Liver (tissue), 9 donors: ENCODE data around the gene BRINP3. TPM values are rescaled to one million over a fixed set of nuclear protein-coding genes. Genes with fewer than 3 reads are reported as not detected.

ENCODE experiments used
- DNase-seq: peaks from one replicate; pipeline ENCODE4 v3.0.0-alpha.2; 2017; ENCODE audit warnings: low spot score
- H3K27ac ChIP-seq, 2 donors: one replicate each; pipeline ENCODE4 v1.7.0; 2013; ENCODE audit warnings: inconsistent platforms in 2 of 2, low read length in 2 of 2, control low read depth in 1 of 2, low read depth in 1 of 2, mild to moderate bottlenecking in 1 of 2
- H3K27me3 ChIP-seq, 4 donors: one replicate each; pipeline versions ENCODE4 v1.6.1 to v1.7.0; 2013; ENCODE audit warnings: low read length in 3 of 4, inconsistent platforms in 1 of 4, mild to moderate bottlenecking in 1 of 4, moderate library complexity in 1 of 4; ENCODE audit not compliant: control insufficient read depth in 4 of 4, insufficient read depth in 4 of 4
- H3K36me3 ChIP-seq, 4 donors: one replicate each; pipeline versions ENCODE4 v1.6.1 to v1.7.0; 2013; ENCODE audit warnings: low read length in 3 of 4, mild to moderate bottlenecking in 3 of 4, low read depth in 1 of 4, moderate library complexity in 1 of 4; ENCODE audit not compliant: control insufficient read depth in 4 of 4, insufficient read depth in 3 of 4
- H3K4me1 ChIP-seq, 4 donors: one replicate each; pipeline versions ENCODE4 v1.6.1 to v1.7.0; 2013; ENCODE audit warnings: low read length in 3 of 4, mild to moderate bottlenecking in 3 of 4, moderate library complexity in 1 of 4; ENCODE audit not compliant: control insufficient read depth in 4 of 4, insufficient read depth in 4 of 4
- H3K4me3 ChIP-seq, 3 donors: one replicate each; pipeline versions ENCODE4 v1.6.1 to v1.7.0; 2013; ENCODE audit warnings: low read length in 3 of 3, control low read depth in 1 of 3, low read depth in 1 of 3, mild to moderate bottlenecking in 1 of 3
- H3K9ac ChIP-seq, 2 donors: one replicate each; pipeline ENCODE4 v1.7.0; 2013; ENCODE audit warnings: low read length in 2 of 2, mild to moderate bottlenecking in 2 of 2, moderate library complexity in 2 of 2, control low read depth in 1 of 2, low read depth in 1 of 2
- H3K9me3 ChIP-seq, 4 donors: one replicate each; pipeline versions ENCODE4 v1.6.1 to v1.7.0; 2013; ENCODE audit warnings: low read length in 3 of 4; ENCODE audit not compliant: control insufficient read depth in 4 of 4
- EGR1 ChIP-seq, 2 donors: IDR thresholded peaks; 2 replicates each; pipeline ENCODE4 v1.6.1; 2016 to 2018; ENCODE audit warnings: antibody characterized with exemption in 2 of 2, low read depth in 2 of 2
- FOXA1 ChIP-seq: IDR thresholded peaks from 2 replicates; pipeline ENCODE4 v1.6.1; 2016; ENCODE audit warnings: antibody characterized with exemption
- FOXA2 ChIP-seq: IDR thresholded peaks from 2 replicates; pipeline ENCODE4 v1.6.1; 2016; ENCODE audit warnings: antibody characterized with exemption
- GABPA ChIP-seq, 2 donors: IDR thresholded peaks in 1 of 2; conservative IDR thresholded peaks in 1 of 2; 2 replicates each; pipeline ENCODE4 v1.6.1; 2016; ENCODE audit warnings: antibody characterized with exemption in 2 of 2, mild to moderate bottlenecking in 1 of 2, moderate library complexity in 1 of 2
- HNF4A ChIP-seq, 2 donors: conservative IDR thresholded peaks; 2 replicates each; pipeline ENCODE4 v1.6.1; 2016; ENCODE audit warnings: antibody characterized with exemption in 2 of 2, mild to moderate bottlenecking in 2 of 2
- HNF4G ChIP-seq: IDR thresholded peaks from 2 replicates; pipeline ENCODE4 v1.6.1; 2016; ENCODE audit warnings: antibody characterized with exemption
- JUND ChIP-seq, 2 donors: IDR thresholded peaks; 2 replicates each; pipeline ENCODE4 v1.6.1; 2016; ENCODE audit warnings: antibody characterized with exemption in 2 of 2
- NR2F2 ChIP-seq: IDR thresholded peaks from 2 replicates; pipeline ENCODE4 v1.6.1; 2016; ENCODE audit warnings: antibody characterized with exemption
- RAD21 ChIP-seq, 2 donors: IDR thresholded peaks; 2 replicates each; pipeline ENCODE4 v1.6.1; 2016; ENCODE audit warnings: antibody characterized with exemption in 2 of 2, mild to moderate bottlenecking in 2 of 2
- RXRA ChIP-seq, 2 donors: IDR thresholded peaks; 2 replicates each; pipeline ENCODE4 v1.6.1; 2017 to 2018; ENCODE audit warnings: antibody characterized with exemption in 2 of 2, mild to moderate bottlenecking in 1 of 2
- SP1 ChIP-seq: IDR thresholded peaks from 2 replicates; pipeline ENCODE4 v1.6.1; 2018; ENCODE audit warnings: antibody characterized with exemption, mild to moderate bottlenecking
- TAF1 ChIP-seq: conservative IDR thresholded peaks from 2 replicates; pipeline ENCODE4 v1.6.1; 2016; ENCODE audit warnings: antibody characterized with exemption, mild to moderate bottlenecking
- YY1 ChIP-seq: IDR thresholded peaks from 2 replicates; pipeline ENCODE4 v1.6.1; 2016; ENCODE audit warnings: antibody characterized with exemption, mild to moderate bottlenecking
- WGBS: extraction: QIAGEN DNeasy Blood & Tissue Kit; methylation state at CpG from one replicate; pipeline ENCODE4 v1.1.7; 2013; 5-methylcytosine and 5-hydroxymethylcytosine counted together
- polyA plus RNA-seq, 2 donors: library from polyadenylated mRNA; stranded (reverse) in 1 of 2; unstranded in 1 of 2; fragments of 200-250 nt in 1 of 2; fragments of >200 nt in 1 of 2; fragmentation: Nextera tagmentation in 1 of 2; extraction: Ambion mirVana in 1 of 2; gene quantifications; one replicate each; pipeline versions ENCODE4 v1.2.1 to v1.2.3, GENCODE V29; 2013 to 2015
- total RNA-seq, 2 donors: library from RNA; depleted of rRNA; stranded (reverse); fragments of >200 nt; gene quantifications; one replicate each; pipeline ENCODE4 v1.2.3, GENCODE V29; 2014
- TF ChIP-seq, protein P1 (sequence below): IDR thresholded peaks from 2 replicates; pipeline ENCODE4 v1.6.1; 2016; ENCODE audit warnings: antibody characterized with exemption, mild to moderate bottlenecking
- TF ChIP-seq, protein P2 (sequence below): IDR thresholded peaks from 2 replicates; pipeline ENCODE4 v1.6.1; 2016; ENCODE audit warnings: antibody characterized with exemption
- TF ChIP-seq, protein P3 (sequence below): fragments of 150-350 bp; IDR thresholded peaks from 2 replicates; pipeline ENCODE4 v1.5.1; 2017; ENCODE audit warnings: improper control_type of control experiment, low read depth, low read length; ENCODE audit not compliant: missing input control
- TF ChIP-seq, protein P4 (sequence below): IDR thresholded peaks from 2 replicates; pipeline ENCODE4 v1.6.1; 2016; ENCODE audit warnings: antibody characterized with exemption
- TF ChIP-seq, protein P5 (sequence below): IDR thresholded peaks from 2 replicates; pipeline ENCODE4 v1.6.1; 2016; ENCODE audit warnings: antibody characterized with exemption
- donor health status: healthy.
- donor health status: healthy.
- donor health status: healthy.
- donor health status: healthy.
- donor health status: healthy.

The BRINP3 gene
- total and polyA plus RNA-seq, 4 donors: 0.02 TPM; not detected in 3

DNA sequence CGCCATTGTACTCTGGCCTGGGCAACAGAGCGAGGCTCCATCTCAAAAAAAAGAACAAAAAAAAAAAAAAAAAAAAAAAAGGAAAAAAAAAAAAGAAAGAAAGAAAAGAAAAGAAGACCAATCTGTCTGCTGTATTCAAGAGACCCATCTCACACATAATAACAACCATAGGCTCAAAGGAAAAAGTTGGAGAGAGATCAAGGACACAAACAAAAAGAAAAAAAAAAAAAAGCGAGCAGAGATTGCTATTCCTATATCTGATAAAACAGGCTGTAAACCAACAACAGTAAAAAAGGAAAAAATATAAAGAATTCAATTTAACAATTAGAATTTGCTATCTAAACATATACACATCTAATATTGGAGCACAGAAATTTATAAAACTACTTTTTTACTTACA lies 150.4 kb downstream of the BRINP3 start:
- Histone ChIP-seq H3K9me3 (peaks cover 0 to 2% (median 0%) of the 10 kb centered on the region in 4 donors), H3K9ac (no peak overlapping the region), H3K4me1 (no peaks in the 10 kb centered on the region), H3K27ac (no peak overlapping the region), H3K36me3 (no peaks in the 10 kb centered on the region), H3K27me3 (no peaks in the 10 kb centered on the region), H3K4me3 (no peak overlapping the region)
- no peak for DNase-seq
- 90% methylated on average over 3 of the region's 3 CpGs for WGBS
- TF ChIP-seq NR2F2 (no peak), EGR1 (IDR thresholded peaks at IDR 0.05; ENCODE audit: low read depth in 2 of 2) (no peak), HNF4G (no peak), SP1 (no peak), HNF4A (conservative IDR thresholded peaks at IDR 0.05) (no peak), TAF1 (no peak), YY1 (no peak), FOXA2 (no peak), RAD21 (IDR thresholded peaks at IDR 0.05) (no peak), JUND (IDR thresholded peaks at IDR 0.05) (no peak), RXRA (IDR thresholded peaks at IDR 0.05) (no peak), FOXA1 (no peak), GABPA (IDR thresholded peaks at IDR 0.05 in 1 of 2, conservative IDR thresholded peaks at IDR 0.05 in 1 of 2) (no peak)
- TF ChIP-seq, protein P1, sequence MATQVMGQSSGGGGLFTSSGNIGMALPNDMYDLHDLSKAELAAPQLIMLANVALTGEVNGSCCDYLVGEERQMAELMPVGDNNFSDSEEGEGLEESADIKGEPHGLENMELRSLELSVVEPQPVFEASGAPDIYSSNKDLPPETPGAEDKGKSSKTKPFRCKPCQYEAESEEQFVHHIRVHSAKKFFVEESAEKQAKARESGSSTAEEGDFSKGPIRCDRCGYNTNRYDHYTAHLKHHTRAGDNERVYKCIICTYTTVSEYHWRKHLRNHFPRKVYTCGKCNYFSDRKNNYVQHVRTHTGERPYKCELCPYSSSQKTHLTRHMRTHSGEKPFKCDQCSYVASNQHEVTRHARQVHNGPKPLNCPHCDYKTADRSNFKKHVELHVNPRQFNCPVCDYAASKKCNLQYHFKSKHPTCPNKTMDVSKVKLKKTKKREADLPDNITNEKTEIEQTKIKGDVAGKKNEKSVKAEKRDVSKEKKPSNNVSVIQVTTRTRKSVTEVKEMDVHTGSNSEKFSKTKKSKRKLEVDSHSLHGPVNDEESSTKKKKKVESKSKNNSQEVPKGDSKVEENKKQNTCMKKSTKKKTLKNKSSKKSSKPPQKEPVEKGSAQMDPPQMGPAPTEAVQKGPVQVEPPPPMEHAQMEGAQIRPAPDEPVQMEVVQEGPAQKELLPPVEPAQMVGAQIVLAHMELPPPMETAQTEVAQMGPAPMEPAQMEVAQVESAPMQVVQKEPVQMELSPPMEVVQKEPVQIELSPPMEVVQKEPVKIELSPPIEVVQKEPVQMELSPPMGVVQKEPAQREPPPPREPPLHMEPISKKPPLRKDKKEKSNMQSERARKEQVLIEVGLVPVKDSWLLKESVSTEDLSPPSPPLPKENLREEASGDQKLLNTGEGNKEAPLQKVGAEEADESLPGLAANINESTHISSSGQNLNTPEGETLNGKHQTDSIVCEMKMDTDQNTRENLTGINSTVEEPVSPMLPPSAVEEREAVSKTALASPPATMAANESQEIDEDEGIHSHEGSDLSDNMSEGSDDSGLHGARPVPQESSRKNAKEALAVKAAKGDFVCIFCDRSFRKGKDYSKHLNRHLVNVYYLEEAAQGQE: no peak
- TF ChIP-seq, protein P2, sequence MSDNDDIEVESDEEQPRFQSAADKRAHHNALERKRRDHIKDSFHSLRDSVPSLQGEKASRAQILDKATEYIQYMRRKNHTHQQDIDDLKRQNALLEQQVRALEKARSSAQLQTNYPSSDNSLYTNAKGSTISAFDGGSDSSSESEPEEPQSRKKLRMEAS: no peak
- TF ChIP-seq, protein P3, sequence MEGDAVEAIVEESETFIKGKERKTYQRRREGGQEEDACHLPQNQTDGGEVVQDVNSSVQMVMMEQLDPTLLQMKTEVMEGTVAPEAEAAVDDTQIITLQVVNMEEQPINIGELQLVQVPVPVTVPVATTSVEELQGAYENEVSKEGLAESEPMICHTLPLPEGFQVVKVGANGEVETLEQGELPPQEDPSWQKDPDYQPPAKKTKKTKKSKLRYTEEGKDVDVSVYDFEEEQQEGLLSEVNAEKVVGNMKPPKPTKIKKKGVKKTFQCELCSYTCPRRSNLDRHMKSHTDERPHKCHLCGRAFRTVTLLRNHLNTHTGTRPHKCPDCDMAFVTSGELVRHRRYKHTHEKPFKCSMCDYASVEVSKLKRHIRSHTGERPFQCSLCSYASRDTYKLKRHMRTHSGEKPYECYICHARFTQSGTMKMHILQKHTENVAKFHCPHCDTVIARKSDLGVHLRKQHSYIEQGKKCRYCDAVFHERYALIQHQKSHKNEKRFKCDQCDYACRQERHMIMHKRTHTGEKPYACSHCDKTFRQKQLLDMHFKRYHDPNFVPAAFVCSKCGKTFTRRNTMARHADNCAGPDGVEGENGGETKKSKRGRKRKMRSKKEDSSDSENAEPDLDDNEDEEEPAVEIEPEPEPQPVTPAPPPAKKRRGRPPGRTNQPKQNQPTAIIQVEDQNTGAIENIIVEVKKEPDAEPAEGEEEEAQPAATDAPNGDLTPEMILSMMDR: no peak
- TF ChIP-seq, protein P4, sequence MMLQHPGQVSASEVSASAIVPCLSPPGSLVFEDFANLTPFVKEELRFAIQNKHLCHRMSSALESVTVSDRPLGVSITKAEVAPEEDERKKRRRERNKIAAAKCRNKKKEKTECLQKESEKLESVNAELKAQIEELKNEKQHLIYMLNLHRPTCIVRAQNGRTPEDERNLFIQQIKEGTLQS: no peak
- TF ChIP-seq, protein P5, sequence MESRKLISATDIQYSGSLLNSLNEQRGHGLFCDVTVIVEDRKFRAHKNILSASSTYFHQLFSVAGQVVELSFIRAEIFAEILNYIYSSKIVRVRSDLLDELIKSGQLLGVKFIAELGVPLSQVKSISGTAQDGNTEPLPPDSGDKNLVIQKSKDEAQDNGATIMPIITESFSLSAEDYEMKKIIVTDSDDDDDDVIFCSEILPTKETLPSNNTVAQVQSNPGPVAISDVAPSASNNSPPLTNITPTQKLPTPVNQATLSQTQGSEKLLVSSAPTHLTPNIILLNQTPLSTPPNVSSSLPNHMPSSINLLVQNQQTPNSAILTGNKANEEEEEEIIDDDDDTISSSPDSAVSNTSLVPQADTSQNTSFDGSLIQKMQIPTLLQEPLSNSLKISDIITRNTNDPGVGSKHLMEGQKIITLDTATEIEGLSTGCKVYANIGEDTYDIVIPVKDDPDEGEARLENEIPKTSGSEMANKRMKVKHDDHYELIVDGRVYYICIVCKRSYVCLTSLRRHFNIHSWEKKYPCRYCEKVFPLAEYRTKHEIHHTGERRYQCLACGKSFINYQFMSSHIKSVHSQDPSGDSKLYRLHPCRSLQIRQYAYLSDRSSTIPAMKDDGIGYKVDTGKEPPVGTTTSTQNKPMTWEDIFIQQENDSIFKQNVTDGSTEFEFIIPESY: no peak
